Fibroblast of lung (primary cell): ENCODE measurements around the gene TMEM201. TPM values are rescaled to one million over a fixed set of nuclear protein-coding genes. Genes with fewer than 3 reads are reported as not detected.

Experiments
- DNase-seq, 2 donors: peaks; one replicate each; pipeline versions ENCODE4 v3.0.0 to v3.0.0-alpha.2; 2010; ENCODE audit warnings: low read depth in 2 of 2
- H2AFZ ChIP-seq: 2 replicates; pipeline ENCODE4 v1.5.1; 2012; ENCODE audit warnings: low read length, control low read depth, inconsistent platforms
- H3K27ac ChIP-seq: 2 replicates; pipeline ENCODE4 v1.5.1; 2011; ENCODE audit warnings: low read length, control low read depth; ENCODE audit not compliant: insufficient read depth
- H3K27me3 ChIP-seq: 2 replicates; pipeline ENCODE4 v1.5.1; 2011; ENCODE audit warnings: mild to moderate bottlenecking, low read length; ENCODE audit not compliant: control insufficient read depth, insufficient read depth
- H3K36me3 ChIP-seq: 2 replicates; pipeline ENCODE4 v1.5.1; 2011; ENCODE audit warnings: low read length; ENCODE audit not compliant: control insufficient read depth, insufficient read depth
- H3K4me1 ChIP-seq: 2 replicates; pipeline ENCODE4 v1.5.1; 2011; ENCODE audit warnings: low read length; ENCODE audit not compliant: control insufficient read depth, insufficient read depth; ENCODE audit errors: extremely low read depth
- H3K4me2 ChIP-seq: 2 replicates; pipeline ENCODE4 v1.5.1; 2011; ENCODE audit warnings: low read length, control low read depth; ENCODE audit not compliant: insufficient read depth; ENCODE audit errors: extremely low read depth
- H3K4me3 ChIP-seq, 4 experiments: fragments of 200-600 bp in 1 of 4; sonication (generic) in 1 of 4; replicated peaks in 1 of 4; 2 replicates each; pipeline ENCODE4 v1.5.1; 2011 to 2016; ENCODE audit warnings: low read length in 4 of 4, low read depth in 3 of 4, mild to moderate bottlenecking in 3 of 4, control low read depth in 2 of 4, inconsistent platforms in 1 of 4, mixed read lengths in 1 of 4; ENCODE audit not compliant: insufficient read depth in 1 of 4; ENCODE audit errors: control extremely low read depth in 1 of 4
- H3K79me2 ChIP-seq: 2 replicates; pipeline ENCODE4 v1.5.1; 2012; ENCODE audit warnings: mild to moderate bottlenecking, low read length, inconsistent platforms; ENCODE audit not compliant: control insufficient read depth, insufficient read depth
- H3K9ac ChIP-seq: 2 replicates; pipeline ENCODE4 v1.5.1; 2011; ENCODE audit warnings: mild to moderate bottlenecking, low read length, control low read depth; ENCODE audit not compliant: insufficient read depth
- H3K9me3 ChIP-seq: 2 replicates; pipeline ENCODE4 v1.5.1; 2012; ENCODE audit warnings: low read depth, low read length; ENCODE audit not compliant: control insufficient read depth, insufficient read depth
- H4K20me1 ChIP-seq: 2 replicates; pipeline ENCODE4 v1.5.1; 2011; ENCODE audit warnings: low read length; ENCODE audit not compliant: control insufficient read depth, insufficient read depth; ENCODE audit errors: extremely low read depth
- EZH2 ChIP-seq: IDR thresholded peaks from 2 replicates; pipeline ENCODE4 v1.5.1; 2012; ENCODE audit warnings: low read length, control low read depth, mild to moderate bottlenecking; ENCODE audit errors: missing control alignments
- polyA plus RNA-seq, 2 donors: library from polyadenylated mRNA; depleted of rRNA in 1 of 2; stranded (reverse) in 1 of 2; unstranded in 1 of 2; fragments of >200 nt; gene quantifications; 2 replicates each; pipeline ENCODE4 v1.2.1, GENCODE V29; 2011 to 2012; ENCODE audit warnings: missing spikeins in 1 of 2
- total RNA-seq: library from RNA; depleted of rRNA; stranded (reverse); fragments of >200 nt; gene quantifications from 2 replicates; pipeline ENCODE4 v1.2.1, GENCODE V29; 2014
- TF ChIP-seq, protein P1 (sequence below), 2 donors: IDR thresholded peaks in 1 of 2; conservative IDR thresholded peaks in 1 of 2; 1 replicate in 1 of 2; 2 replicates in 1 of 2; pipeline ENCODE4 v1.5.1; 2011 to 2012; ENCODE audit warnings: low read length in 2 of 2, control low read depth in 1 of 2, inconsistent platforms in 1 of 2, low read depth in 1 of 2, mild to moderate bottlenecking in 1 of 2

TMEM201 gene
- total and polyA plus RNA-seq, 2 donors (not counting 1 experiment from before 2014, with no cell fraction given), result 1.7 to 2.8 TPM

DNA sequence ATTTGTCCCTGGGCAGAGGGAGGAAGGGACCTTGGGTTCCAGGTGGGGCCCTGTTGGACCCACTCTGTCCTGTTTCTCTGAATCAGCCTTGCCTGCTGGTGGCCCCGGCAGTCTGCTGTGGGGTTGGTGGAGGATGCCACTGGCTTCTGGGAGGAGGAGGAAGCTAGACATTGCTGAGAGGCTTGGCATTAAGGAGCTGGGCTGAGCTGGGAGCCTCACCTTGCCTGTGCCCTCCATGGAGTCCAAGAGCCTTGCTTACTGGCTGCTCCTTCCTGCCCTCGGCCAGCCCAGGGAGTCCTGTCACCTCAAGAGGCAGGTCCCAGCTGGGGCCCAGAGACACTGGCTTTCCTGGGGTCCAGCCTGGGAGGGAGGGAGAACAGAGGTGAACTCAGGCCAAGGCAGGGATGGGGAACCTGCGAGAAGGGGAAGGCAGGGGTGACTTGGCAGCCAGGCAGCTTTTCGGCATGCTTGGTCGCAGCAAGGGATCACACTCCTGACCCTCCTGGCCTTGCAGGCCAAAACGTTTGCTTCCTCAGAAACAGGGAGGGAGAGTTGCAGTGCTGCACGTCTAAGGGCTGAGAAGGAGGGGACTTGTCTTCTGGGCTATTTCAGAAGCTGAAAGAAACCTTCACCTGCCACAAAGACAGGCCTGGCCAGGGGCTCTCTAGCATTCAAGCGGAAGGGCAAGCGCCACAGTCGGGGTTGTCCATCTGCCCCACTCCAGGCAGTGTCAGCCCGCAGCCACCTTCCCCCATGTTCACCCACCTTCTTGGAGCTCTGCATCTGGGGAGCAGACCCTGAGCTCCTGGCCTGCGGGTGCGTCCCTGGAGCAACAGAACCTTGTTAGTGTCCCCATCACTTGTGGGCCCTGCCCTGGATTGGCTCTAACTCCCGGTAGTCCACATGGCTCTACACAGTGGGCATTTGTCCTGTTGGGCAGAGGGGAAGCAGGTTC lies 8.9 kb downstream of the TMEM201 start:
- no peak for TF ChIP-seq EZH2
- TF ChIP-seq, protein P1, sequence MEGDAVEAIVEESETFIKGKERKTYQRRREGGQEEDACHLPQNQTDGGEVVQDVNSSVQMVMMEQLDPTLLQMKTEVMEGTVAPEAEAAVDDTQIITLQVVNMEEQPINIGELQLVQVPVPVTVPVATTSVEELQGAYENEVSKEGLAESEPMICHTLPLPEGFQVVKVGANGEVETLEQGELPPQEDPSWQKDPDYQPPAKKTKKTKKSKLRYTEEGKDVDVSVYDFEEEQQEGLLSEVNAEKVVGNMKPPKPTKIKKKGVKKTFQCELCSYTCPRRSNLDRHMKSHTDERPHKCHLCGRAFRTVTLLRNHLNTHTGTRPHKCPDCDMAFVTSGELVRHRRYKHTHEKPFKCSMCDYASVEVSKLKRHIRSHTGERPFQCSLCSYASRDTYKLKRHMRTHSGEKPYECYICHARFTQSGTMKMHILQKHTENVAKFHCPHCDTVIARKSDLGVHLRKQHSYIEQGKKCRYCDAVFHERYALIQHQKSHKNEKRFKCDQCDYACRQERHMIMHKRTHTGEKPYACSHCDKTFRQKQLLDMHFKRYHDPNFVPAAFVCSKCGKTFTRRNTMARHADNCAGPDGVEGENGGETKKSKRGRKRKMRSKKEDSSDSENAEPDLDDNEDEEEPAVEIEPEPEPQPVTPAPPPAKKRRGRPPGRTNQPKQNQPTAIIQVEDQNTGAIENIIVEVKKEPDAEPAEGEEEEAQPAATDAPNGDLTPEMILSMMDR (conservative IDR thresholded peaks at IDR 0.05 in 1 of 2, IDR thresholded peaks at IDR 0.05 in 1 of 2; ENCODE audit: low read depth in 1 of 2, low read length in 2 of 2), result no peak
- H3K4me2 ChIP-seq, result no peak overlapping the region
- peaks cover 4% of the 10 kb centered on the region for H3K4me1 ChIP-seq
- no peak overlapping the region for H2AFZ ChIP-seq
- no peak for DNase-seq
- no peaks in the 10 kb centered on the region for H4K20me1 ChIP-seq
- no peak overlapping the region for H3K27ac ChIP-seq
- H3K4me3 ChIP-seq, result no peak overlapping the region
- peaks cover 11% of the 10 kb centered on the region for H3K36me3 ChIP-seq
- H3K9ac ChIP-seq, result no peak overlapping the region
- peaks cover 20% of the 10 kb centered on the region for H3K79me2 ChIP-seq
- no peaks in the 10 kb centered on the region for H3K9me3 ChIP-seq
- H3K27me3 ChIP-seq, result no peaks in the 10 kb centered on the region

DNA sequence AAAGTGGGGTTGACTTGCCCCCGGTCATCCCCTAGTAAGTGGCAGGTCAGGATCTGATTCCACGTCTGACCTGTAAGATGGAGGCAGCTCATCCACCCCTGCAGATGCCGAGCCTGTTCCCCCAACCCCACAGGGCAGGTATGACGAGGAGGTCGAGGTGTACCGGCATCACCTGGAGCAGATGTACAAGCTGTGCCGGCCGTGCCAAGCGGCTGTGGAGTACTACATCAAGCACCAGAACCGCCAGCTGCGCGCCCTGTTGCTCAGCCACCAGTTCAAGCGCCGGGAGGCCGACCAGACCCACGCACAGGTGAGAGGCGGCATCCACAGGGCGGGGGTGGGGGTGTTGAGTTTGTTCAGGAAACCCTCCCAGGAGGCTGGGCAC lies 9.6 kb downstream of the TMEM201 start:
- no peaks in the 10 kb centered on the region for H3K27me3 ChIP-seq
- TF ChIP-seq, protein P1 (conservative IDR thresholded peaks at IDR 0.05 in 1 of 2, IDR thresholded peaks at IDR 0.05 in 1 of 2; ENCODE audit: low read depth in 1 of 2, low read length in 2 of 2), result no peak
- no peak for TF ChIP-seq EZH2
- no peak for DNase-seq
- H3K9ac ChIP-seq, result no peak overlapping the region
- H3K9me3 ChIP-seq, result no peaks in the 10 kb centered on the region
- H3K79me2 ChIP-seq, result peaks cover 14% of the 10 kb centered on the region
- no peak overlapping the region for H3K4me3 ChIP-seq
- peaks cover 11% of the 10 kb centered on the region for H3K36me3 ChIP-seq
- no peak overlapping the region for H3K4me2 ChIP-seq
- H3K27ac ChIP-seq, result no peak overlapping the region
- no peaks in the 10 kb centered on the region for H4K20me1 ChIP-seq
- H3K4me1 ChIP-seq, result no peaks in the 10 kb centered on the region
- H2AFZ ChIP-seq, result no peak overlapping the region

DNA sequence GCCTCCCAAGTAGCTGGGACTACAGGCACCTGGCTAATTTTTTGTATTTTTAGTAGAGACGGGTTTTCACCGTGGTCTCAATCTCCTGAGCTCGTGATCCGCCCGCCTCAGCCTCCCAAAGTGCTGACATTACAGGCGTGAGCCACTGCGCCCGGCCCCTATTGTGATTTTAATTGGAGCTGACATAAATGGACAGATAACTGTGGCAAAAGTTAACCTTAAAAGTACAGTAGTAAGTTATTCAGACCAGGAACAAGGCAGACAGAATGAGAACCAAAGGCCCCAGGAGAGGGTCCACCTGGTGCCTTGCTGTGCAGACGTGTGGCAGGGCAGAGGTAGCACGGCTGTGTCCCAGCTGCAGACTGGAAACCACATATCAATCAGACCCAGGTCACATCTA lies 11.0 kb downstream of the TMEM201 start:
- no peaks in the 10 kb centered on the region for H4K20me1 ChIP-seq
- H3K79me2 ChIP-seq, result peaks cover 3% of the 10 kb centered on the region
- H3K36me3 ChIP-seq, result peaks cover 11% of the 10 kb centered on the region
- no peaks in the 10 kb centered on the region for H3K27me3 ChIP-seq
- no peak overlapping the region for H2AFZ ChIP-seq
- no peaks in the 10 kb centered on the region for H3K4me1 ChIP-seq
- H3K4me3 ChIP-seq, result no peak overlapping the region
- no peak overlapping the region for H3K4me2 ChIP-seq
- TF ChIP-seq, protein P1 (conservative IDR thresholded peaks at IDR 0.05 in 1 of 2, IDR thresholded peaks at IDR 0.05 in 1 of 2; ENCODE audit: low read depth in 1 of 2, low read length in 2 of 2), result no peak
- TF ChIP-seq EZH2, result no peak
- H3K9ac ChIP-seq, result no peak overlapping the region
- H3K9me3 ChIP-seq, result no peaks in the 10 kb centered on the region
- DNase-seq, result no peak
- H3K27ac ChIP-seq, result no peak overlapping the region
